IMR-90 (cell line): ENCODE results near the gene SYNE1. TPM values are rescaled to one million over a fixed set of nuclear protein-coding genes. Genes with fewer than 3 reads are reported as not detected.

Experiments used
- ATAC-seq: fragments of 200-7000 bp; cut with Tn5 transposase; 2 replicates; pipeline ENCODE4 v1.9.1; 2020; ENCODE audit warnings: low read depth, mild to moderate bottlenecking, moderate library complexity
- BruUV-seq: library from RNA; stranded (reverse); fragments of 400-500 nt; replicated peaks from 2 replicates; lab custom pipeline; 2021; lab: Mats Ljungman, UMichigan
- CTCF ChIA-PET: fragments of 300-600 bp; formaldehyde crosslinking; extraction: SDS; loops from one replicate; lab custom pipeline; 2021; ENCODE audit warnings: antibody characterized with exemption; lab: Yijun Ruan, JAX
- POLR2A ChIA-PET: fragments of 300-600 bp; sonication (Branson Sonifier 250); formaldehyde crosslinking; loops from one replicate; lab custom pipeline; 2022; ENCODE audit warnings: antibody characterized with exemption; ENCODE audit not compliant: unreplicated experiment; lab: Charles Lee
- DNase-seq: peaks from one replicate; pipeline ENCODE4 v3.0.0; 2013
- H2AFZ ChIP-seq: replicated peaks from 2 replicates; pipeline ENCODE3; 2013; ENCODE audit warnings: low read length, mild to moderate bottlenecking; ENCODE audit not compliant: poor library complexity
- H2AK5ac ChIP-seq: 2 replicates; pipeline ENCODE4 v1.6.1; 2013; ENCODE audit warnings: low read depth, low read length, inconsistent platforms
- H2AK9ac ChIP-seq: replicated peaks from 2 replicates; pipeline ENCODE3; 2013; ENCODE audit warnings: mild to moderate bottlenecking, low read depth, low read length, moderate library complexity; ENCODE audit not compliant: poor library complexity
- H2BK120ac ChIP-seq: 2 replicates; pipeline ENCODE4 v1.6.1; 2013; ENCODE audit warnings: low read depth, low read length, inconsistent platforms
- H2BK15ac ChIP-seq: 3 replicates; pipeline ENCODE4 v1.6.1; 2013; ENCODE audit warnings: low read depth, low read length, inconsistent platforms
- H2BK20ac ChIP-seq: 2 replicates; pipeline ENCODE4 v1.6.1; 2013; ENCODE audit warnings: low read depth, mild to moderate bottlenecking, inconsistent platforms, low read length, moderate library complexity
- H2BK5ac ChIP-seq: 2 replicates; pipeline ENCODE4 v1.6.1; 2013; ENCODE audit warnings: mild to moderate bottlenecking, low read depth, low read length, inconsistent platforms; ENCODE audit not compliant: poor library complexity, severe bottlenecking
- H3K14ac ChIP-seq: replicated peaks from 2 replicates; pipeline ENCODE4 v1.6.1; 2013; ENCODE audit warnings: low read depth, low read length, inconsistent platforms
- H3K18ac ChIP-seq: 2 replicates; pipeline ENCODE4 v1.6.1; 2013; ENCODE audit warnings: low read depth, low read length, control low read depth
- H3K23ac ChIP-seq: 2 replicates; pipeline ENCODE4 v1.6.1; 2013; ENCODE audit warnings: low read depth, low read length, inconsistent platforms
- H3K27ac ChIP-seq: 2 replicates; pipeline ENCODE4 v1.5.1; 2013; ENCODE audit warnings: mild to moderate bottlenecking, control low read depth, low read length; ENCODE audit not compliant: insufficient read depth
- H3K27me3 ChIP-seq: 2 replicates; pipeline ENCODE4 v1.6.1; 2013; ENCODE audit warnings: low read length; ENCODE audit not compliant: control insufficient read depth, insufficient read depth
- H3K36me3 ChIP-seq: 2 replicates; pipeline ENCODE4 v1.6.1; 2013; ENCODE audit warnings: low read length, mixed read lengths; ENCODE audit not compliant: control insufficient read depth, insufficient read depth
- H3K4ac ChIP-seq: 2 replicates; pipeline ENCODE4 v1.6.1; 2013; ENCODE audit warnings: low read depth, low read length, inconsistent platforms
- H3K4me1 ChIP-seq: 2 replicates; pipeline ENCODE4 v1.6.1; 2013; ENCODE audit warnings: low read length, mixed read lengths; ENCODE audit not compliant: control insufficient read depth, insufficient read depth
- H3K4me2 ChIP-seq: 2 replicates; pipeline ENCODE4 v1.6.1; 2013; ENCODE audit warnings: low read depth, mild to moderate bottlenecking, control low read depth, low read length, moderate library complexity
- H3K4me3 ChIP-seq: 2 replicates; pipeline ENCODE4 v1.5.1; 2013; ENCODE audit warnings: low read depth, mild to moderate bottlenecking, control low read depth, low read length, moderate library complexity; ENCODE audit not compliant: insufficient read depth
- H3K56ac ChIP-seq: 2 replicates; pipeline ENCODE4 v1.6.1; 2013; ENCODE audit warnings: low read length, inconsistent platforms; ENCODE audit not compliant: insufficient read depth; ENCODE audit errors: extremely low read depth
- H3K79me1 ChIP-seq, 2 experiments: 2 replicates each; pipeline ENCODE4 v1.6.1; 2013; ENCODE audit warnings: low read length in 2 of 2, inconsistent platforms in 1 of 2, low read depth in 1 of 2
- H3K9ac ChIP-seq: 2 replicates; pipeline ENCODE4 v1.6.1; 2013; ENCODE audit warnings: low read depth, low read length, control low read depth
- H3K9me1 ChIP-seq: 2 replicates; pipeline ENCODE4 v1.6.1; 2013; ENCODE audit warnings: low read length, inconsistent platforms; ENCODE audit not compliant: insufficient read depth
- H3K9me3 ChIP-seq: 2 replicates; pipeline ENCODE4 v1.6.1; 2013; ENCODE audit warnings: low read length; ENCODE audit not compliant: control insufficient read depth, insufficient read depth
- H4K20me1 ChIP-seq: 2 replicates; pipeline ENCODE4 v1.6.1; 2013; ENCODE audit warnings: low read length, inconsistent platforms; ENCODE audit not compliant: insufficient read depth
- H4K5ac ChIP-seq: 2 replicates; pipeline ENCODE4 v1.6.1; 2013; ENCODE audit warnings: mild to moderate bottlenecking, low read depth, low read length, control low read depth
- H4K8ac ChIP-seq, 2 experiments: 2 replicates each; pipeline ENCODE4 v1.6.1; 2013; ENCODE audit warnings: low read depth in 2 of 2, low read length in 2 of 2, control low read depth in 1 of 2, inconsistent platforms in 1 of 2
- H4K91ac ChIP-seq: 2 replicates; pipeline ENCODE4 v1.6.1; 2013; ENCODE audit warnings: low read depth, low read length, inconsistent platforms; ENCODE audit not compliant: insufficient read depth
- RCOR1 ChIP-seq: IDR thresholded peaks from 2 replicates; pipeline ENCODE4 v1.6.1; 2012; ENCODE audit warnings: mild to moderate bottlenecking, low read length, improper control_type of control experiment; ENCODE audit not compliant: insufficient replicate concordance
- RFX5 ChIP-seq: IDR thresholded peaks from 2 replicates; pipeline ENCODE4 v1.8.0; 2012; ENCODE audit warnings: low read depth, mild to moderate bottlenecking, low read length, moderate library complexity
- SMC3 ChIP-seq: fragments of 150-350 bp; IDR thresholded peaks from 2 replicates; pipeline ENCODE4 v1.6.1; 2016; ENCODE audit warnings: low read depth, mild to moderate bottlenecking, antibody characterized with exemption, low read length, moderate library complexity
- whole genome bisulfite sequencing, 2 experiments: methylation state at CpG; one replicate each; pipeline versions ENCODE4 v1.1.5 to v1.1.7; 2013; ENCODE audit warnings: missing lambda C conversion rate in 2 of 2; ENCODE audit not compliant: insufficient read length in 1 of 2; ENCODE audit errors: extremely low coverage in 2 of 2; 5-methylcytosine and 5-hydroxymethylcytosine counted together
- dilution Hi-C: fragments of 300-500 bp; cut with HindIII; formaldehyde crosslinking; loops from one replicate; pipeline ENCODE4 v1.14.3; 2018; ENCODE audit warnings: low sequenced_read_pairs; ENCODE audit not compliant: unreplicated experiment
- in situ Hi-C: fragments of 300-500 bp; cut with MboI; formaldehyde crosslinking; loops from 3 replicates; pipeline ENCODE4 v1.14.3; 2019; ENCODE audit warnings: low sequenced_read_pairs, inconsistent platforms, mixed read lengths
- intact Hi-C: fragments of 100-400 bp; cut with micrococcal nuclease; formaldehyde crosslinking; loops from 2 replicates; pipeline ENCODE4 v1.10.0; 2022
- polyA plus RNA-seq, 3 experiments: library from polyadenylated mRNA; depleted of rRNA; stranded (reverse); fragments of >200 nt; gene quantifications; 2 replicates each; pipeline ENCODE4 v1.2.3, GENCODE V29; 2012; ENCODE audit warnings: low replicate concordance in 1 of 3
- total RNA-seq: library from RNA; depleted of rRNA; stranded (reverse); fragments of >200 nt; gene quantifications from 2 replicates; pipeline ENCODE4 v1.2.3, GENCODE V29; 2012

SYNE1 gene
- total and polyA plus RNA-seq, 2 of the 4 experiments (the other 2 are of a cell fraction), result 34.1 to 159 TPM

DNA sequence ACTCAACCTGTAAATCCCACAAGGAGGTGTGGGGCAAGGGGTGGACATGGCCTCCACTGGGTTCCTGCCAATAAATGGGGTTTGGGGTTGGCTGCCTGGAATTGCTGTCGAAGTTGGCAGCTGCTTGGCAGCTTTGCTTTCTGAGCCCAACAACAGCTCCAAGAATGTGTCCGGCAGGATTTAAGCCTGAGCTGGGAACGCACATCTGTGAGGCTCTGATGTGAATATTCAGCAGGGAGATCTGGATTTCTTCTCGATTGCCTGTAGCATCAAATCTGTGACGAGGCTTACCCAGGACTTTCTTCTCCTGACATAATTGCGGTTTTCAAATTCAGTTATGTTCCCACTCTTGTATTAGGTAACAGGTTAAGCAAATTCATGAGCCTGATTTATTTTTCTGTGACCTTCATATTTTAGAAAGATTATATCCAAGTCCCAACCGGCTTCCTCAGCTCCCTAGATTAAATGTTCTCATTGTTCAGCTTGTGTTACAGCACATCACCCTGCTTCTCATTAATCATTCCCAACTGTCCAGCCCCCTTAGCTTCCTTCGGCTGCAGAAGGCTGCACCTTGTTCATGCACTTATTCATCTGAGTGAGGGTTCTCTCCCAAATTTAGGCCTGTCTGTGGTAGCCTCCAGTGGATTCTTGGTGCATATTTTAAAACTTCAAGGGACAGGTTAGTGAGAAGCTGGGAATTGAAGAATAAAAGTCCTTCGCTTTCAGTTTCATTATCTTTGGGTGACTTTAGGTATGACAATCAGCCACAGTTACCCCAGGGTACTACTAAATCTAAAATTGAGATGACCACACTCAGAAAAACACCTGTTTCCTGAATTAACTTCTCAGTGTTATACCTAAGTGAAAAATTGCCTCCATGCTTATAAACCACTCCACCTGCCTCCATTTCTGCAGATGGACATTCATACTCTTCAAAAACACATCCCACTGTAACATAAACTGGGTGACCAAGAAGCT lies 519.7 kb downstream of the SYNE1 start (continued):
- no peak for TF ChIP-seq RCOR1

DNA sequence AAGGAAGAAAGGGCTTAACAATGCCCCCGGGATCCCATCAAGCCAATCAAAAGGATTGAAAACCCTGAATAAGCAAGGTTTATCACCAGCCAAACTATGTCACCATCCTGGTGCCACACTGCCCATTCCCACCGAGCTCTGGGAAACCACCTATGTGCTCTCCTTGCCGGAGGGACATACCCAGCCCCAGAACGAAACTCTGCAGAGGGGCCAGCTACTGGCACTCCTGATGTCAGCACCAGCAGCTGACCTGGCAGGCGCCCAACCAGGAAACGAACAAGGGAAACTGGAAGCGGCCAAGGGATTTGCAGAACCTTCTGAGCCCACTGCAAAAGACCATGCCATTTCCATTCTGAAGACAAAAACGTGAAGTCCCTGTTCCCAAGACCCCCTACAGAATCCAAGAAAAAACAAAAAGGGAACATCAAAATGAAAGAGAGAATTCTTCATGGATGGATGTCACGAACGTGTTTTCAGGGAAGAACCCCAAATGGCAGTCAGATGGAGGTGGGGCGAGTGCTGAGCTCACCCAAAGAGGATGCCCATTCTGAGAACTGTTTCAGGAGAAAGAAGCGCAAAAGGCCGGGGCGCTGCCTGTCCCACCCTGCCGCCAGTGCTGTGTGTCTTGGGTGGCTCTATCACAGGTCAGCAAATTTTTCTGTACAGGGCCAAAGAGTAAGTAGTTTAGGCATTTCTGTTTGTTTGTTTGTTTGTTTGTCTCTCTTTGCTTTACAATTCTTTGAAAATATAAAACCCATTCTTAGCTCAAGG lies 524.5 kb downstream of the SYNE1 start:
- Histone ChIP-seq H3K4ac (no peak overlapping the region), H2AK5ac (no peak overlapping the region), H3K9me3 (no peaks in the 10 kb centered on the region), H2BK15ac (no peak overlapping the region), H3K4me2 (no peak overlapping the region), H3K9ac (no peak overlapping the region), H4K91ac (no peak overlapping the region), H3K56ac (no peak overlapping the region), H4K8ac (no peak overlapping the region), H2AFZ (no peak overlapping the region), H2BK5ac (no peak overlapping the region), H3K27me3 (no peaks in the 10 kb centered on the region), H4K5ac (no peak overlapping the region), H3K79me1 (no peaks in the 10 kb centered on the region), H3K18ac (no peak overlapping the region), H2BK120ac (no peak overlapping the region), H4K20me1 (no peaks in the 10 kb centered on the region), H3K36me3 (no peaks in the 10 kb centered on the region), H3K9me1 (peaks cover 3% of the 10 kb centered on the region; the same call in 1 of the 2 replicates), H2AK9ac (no peak overlapping the region), H3K4me1 (peaks cover 12% of the 10 kb centered on the region), H2BK20ac (no peak overlapping the region), H3K14ac (no peak overlapping the region), H3K23ac (no peak overlapping the region), H3K4me3 (no peak overlapping the region), H3K27ac (no peak overlapping the region)
- DNase-seq, result no peak
- ChIA-PET CTCF (interaction anchor here (0.8 to 0.9 kb wide), 2 partner anchors 12 to 1298 kb away, joined by 3 to 6 read pairs; no protein-coding TSS in a partner anchor), POLR2A (no interaction called here)
- no TSS peak for BruUV-seq
- TF ChIP-seq RFX5 (no peak), SMC3 (no peak)
- dilution Hi-C loops, result no loop called here
- 70% methylated on average over 3 of the region's 15 CpGs; no CpG with 5 or more reads in 1 of the 2 experiments for WGBS, 2 experiments
- no peak for ATAC-seq
- intact Hi-C loops, result no loop called here
- in situ Hi-C loops, result no loop called here
